GM12801 (cell line): ENCODE measurements around the gene TET1.

Source experiments
- TF ChIP-seq, protein P1 (sequence below): IDR thresholded peaks from one replicate; pipeline ENCODE4 v1.5.1; 2011; ENCODE audit warnings: control low read depth; ENCODE audit not compliant: insufficient read length; ENCODE audit errors: extremely low read depth

Gene TET1

GRCh38 chr10:68561865-68562649 lies 1.9 kb downstream of the TET1 start:
- TF ChIP-seq, protein P1, sequence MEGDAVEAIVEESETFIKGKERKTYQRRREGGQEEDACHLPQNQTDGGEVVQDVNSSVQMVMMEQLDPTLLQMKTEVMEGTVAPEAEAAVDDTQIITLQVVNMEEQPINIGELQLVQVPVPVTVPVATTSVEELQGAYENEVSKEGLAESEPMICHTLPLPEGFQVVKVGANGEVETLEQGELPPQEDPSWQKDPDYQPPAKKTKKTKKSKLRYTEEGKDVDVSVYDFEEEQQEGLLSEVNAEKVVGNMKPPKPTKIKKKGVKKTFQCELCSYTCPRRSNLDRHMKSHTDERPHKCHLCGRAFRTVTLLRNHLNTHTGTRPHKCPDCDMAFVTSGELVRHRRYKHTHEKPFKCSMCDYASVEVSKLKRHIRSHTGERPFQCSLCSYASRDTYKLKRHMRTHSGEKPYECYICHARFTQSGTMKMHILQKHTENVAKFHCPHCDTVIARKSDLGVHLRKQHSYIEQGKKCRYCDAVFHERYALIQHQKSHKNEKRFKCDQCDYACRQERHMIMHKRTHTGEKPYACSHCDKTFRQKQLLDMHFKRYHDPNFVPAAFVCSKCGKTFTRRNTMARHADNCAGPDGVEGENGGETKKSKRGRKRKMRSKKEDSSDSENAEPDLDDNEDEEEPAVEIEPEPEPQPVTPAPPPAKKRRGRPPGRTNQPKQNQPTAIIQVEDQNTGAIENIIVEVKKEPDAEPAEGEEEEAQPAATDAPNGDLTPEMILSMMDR = no peak

GRCh38 chr10:68562661-68563570 lies 2.8 kb downstream of the TET1 start:
- TF ChIP-seq, protein P1 = no peak

DNA sequence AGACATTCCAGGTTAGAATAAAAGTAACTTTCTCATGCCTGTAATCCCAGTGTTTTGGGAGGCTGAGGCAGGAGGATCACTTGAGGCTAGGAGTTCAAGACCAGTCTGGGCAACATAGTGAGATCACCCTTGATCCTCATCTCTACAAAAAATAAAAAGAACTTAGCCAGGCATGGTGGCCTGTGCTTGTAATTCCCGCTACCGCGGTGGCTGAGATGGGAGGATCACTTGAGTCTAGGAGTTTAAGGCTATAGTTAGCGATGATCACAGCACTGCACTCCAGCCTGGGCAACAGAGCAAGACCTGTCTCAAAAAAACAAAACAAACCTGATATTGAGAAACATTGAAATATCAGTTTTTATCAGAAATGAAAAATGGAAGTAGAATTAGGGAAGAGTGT lies 4.6 kb downstream of the TET1 start:
- TF ChIP-seq, protein P1 = no peak

DNA sequence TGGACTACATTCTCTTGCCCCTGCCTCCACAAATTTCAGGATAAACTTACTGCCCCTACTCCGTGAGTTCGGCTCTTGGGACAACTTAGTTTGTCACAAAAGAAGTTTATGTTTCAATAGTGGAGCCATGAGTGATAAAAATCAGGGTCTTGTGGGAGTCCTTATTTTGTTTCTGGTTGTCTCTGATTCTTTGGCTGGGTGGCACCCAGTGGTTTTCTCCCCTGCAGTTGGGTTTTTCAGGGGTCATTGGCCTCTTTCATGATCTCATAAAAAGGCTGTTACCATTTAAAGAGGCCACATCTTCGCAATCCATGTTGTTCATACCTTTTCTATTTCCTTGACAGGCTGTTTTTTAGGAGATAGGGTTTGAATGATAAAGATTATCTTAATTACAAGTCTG lies 5.5 kb downstream of the TET1 start:
- TF ChIP-seq, protein P1 = no peak

- TF ChIP-seq, protein P1 = no peak
These were observed 6.2 kb downstream of the TET1 start for GRCh38 chr10:68566351-68566750.

DNA sequence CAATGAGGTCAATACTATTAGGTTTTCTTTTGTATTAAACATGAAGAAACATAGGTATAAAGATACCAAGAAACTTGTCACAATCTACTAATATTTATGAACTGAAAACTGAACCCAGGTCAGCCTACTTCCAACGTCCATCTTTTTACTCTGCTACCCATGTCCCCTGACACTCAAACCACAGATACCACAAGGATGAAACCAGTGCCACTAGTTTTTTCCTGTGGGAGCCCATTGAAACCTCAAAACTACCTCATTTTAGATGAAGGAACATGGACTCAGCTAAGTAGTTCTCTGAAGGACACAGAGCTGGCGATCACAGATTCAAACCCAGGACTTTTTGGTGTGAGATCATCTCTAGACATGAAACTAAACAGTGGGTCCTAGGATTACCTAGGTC lies 6.8 kb downstream of the TET1 start:
- TF ChIP-seq, protein P1 = no peak

DNA sequence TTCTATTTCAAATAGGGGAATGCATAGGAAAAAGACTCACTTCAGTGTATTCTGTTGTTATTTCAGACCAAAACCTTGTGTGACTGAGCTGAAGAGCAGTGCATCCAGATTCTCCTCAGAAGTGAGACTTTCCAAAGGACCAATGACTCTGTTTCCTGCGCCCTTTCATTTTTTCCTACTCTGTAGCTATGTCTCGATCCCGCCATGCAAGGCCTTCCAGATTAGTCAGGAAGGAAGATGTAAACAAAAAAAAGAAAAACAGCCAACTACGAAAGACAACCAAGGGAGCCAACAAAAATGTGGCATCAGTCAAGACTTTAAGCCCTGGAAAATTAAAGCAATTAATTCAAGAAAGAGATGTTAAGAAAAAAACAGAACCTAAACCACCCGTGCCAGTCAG lies 12.0 kb downstream of the TET1 start:
- TF ChIP-seq, protein P1 = no peak
